GM12874 (cell line): ENCODE data around the gene AGBL1.

Experiments
- TF ChIP-seq, protein P1 (sequence below): IDR thresholded peaks from 2 replicates; pipeline ENCODE4 v1.5.1; 2011; ENCODE audit warnings: low read depth, mild to moderate bottlenecking, control low read depth, low read length, moderate library complexity; ENCODE audit not compliant: insufficient read depth

Gene AGBL1

DNA sequence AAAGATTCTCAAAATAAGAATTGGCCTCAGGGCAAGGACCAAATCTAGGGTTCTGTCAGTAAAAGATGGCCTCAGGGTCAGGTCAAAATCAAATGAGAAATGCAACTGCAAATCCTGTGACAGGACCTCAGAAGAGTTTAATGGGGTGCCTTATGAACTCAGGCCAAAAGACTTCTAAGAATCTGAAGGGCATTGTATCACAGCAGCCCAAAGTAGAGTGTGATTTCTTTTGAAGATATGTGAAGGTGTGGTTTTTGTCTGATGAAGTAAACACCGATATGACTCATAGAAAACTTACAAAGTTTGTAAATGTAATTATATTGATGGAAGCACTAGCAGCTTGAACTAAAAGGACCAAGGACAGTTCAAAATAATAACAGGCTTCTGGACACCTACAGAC, 966.1 kb downstream of the AGBL1 start:
- TF ChIP-seq, protein P1, sequence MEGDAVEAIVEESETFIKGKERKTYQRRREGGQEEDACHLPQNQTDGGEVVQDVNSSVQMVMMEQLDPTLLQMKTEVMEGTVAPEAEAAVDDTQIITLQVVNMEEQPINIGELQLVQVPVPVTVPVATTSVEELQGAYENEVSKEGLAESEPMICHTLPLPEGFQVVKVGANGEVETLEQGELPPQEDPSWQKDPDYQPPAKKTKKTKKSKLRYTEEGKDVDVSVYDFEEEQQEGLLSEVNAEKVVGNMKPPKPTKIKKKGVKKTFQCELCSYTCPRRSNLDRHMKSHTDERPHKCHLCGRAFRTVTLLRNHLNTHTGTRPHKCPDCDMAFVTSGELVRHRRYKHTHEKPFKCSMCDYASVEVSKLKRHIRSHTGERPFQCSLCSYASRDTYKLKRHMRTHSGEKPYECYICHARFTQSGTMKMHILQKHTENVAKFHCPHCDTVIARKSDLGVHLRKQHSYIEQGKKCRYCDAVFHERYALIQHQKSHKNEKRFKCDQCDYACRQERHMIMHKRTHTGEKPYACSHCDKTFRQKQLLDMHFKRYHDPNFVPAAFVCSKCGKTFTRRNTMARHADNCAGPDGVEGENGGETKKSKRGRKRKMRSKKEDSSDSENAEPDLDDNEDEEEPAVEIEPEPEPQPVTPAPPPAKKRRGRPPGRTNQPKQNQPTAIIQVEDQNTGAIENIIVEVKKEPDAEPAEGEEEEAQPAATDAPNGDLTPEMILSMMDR: no peak

DNA sequence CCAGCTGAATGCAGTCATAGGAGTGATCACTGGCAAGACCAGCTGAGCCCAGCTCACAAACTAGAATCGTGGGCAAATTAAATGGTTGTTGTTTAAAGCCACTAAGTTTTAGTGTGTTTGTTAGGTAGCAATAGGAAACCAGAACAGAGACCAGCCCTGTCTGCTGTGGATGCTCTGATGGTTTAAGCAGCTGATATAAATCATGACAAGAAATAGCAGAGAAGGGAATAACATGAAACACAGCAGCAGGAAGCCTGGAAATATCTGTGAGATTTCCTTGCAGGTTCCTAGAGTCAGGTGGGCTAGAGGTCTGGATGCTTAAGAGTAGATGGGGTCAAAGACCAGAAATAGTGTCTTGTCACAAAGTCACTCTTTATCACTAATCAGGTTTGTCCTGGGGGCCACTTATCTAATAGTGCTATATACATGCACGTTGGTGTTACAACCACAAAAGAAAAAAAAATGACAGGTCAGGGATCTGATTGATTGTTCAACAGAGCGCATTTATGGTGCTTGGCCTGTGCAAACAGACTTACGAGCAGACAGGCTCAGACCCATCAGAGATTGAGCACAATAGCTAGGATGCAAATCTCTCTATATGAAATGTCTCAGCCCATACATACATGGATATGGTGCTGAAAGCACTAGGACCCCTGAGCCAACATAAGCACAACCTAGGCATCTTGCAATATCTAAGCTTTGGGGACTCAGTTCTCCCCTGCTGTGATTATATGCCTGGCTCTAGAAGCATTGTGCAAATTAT, 967.7 kb downstream of the AGBL1 start:
- TF ChIP-seq, protein P1: no peak
